HG03521 (cell line): ENCODE measurements around the gene LRIG3.

Experiments
- ATAC-seq: cut with Tn5 transposase; IDR thresholded peaks from one replicate; pipeline ENCODE4 v1.9.1; 2021; ENCODE audit warnings: mild to moderate bottlenecking, moderate library complexity; ENCODE audit not compliant: unreplicated experiment

LRIG3 gene

GRCh38 chr12:58931518-58931917 lies 11.2 kb upstream of the LRIG3 start:
- ATAC-seq = no peak

- ATAC-seq = no peak
These were observed 10.5 kb upstream of the LRIG3 start for GRCh38 chr12:58930770-58931324.

- no peak for ATAC-seq
These were observed 6.8 kb upstream of the LRIG3 start for GRCh38 chr12:58927120-58927519.

- no peak for ATAC-seq
These were observed 6.3 kb upstream of the LRIG3 start for GRCh38 chr12:58926586-58926985.

GRCh38 chr12:58925751-58926150 lies 5.4 kb upstream of the LRIG3 start:
- ATAC-seq = no peak

GRCh38 chr12:58925111-58925611 lies 4.9 kb upstream of the LRIG3 start:
- ATAC-seq = no peak

- no peak for ATAC-seq
These were observed 4.3 kb upstream of the LRIG3 start for GRCh38 chr12:58924652-58925051.

- no peak for ATAC-seq
These were observed 3.5 kb upstream of the LRIG3 start for GRCh38 chr12:58923781-58924180.

- ATAC-seq = no peak
These were observed 2.5 kb upstream of the LRIG3 start for GRCh38 chr12:58922849-58923248.

GRCh38 chr12:58920961-58921861 lies 907 bp upstream of the LRIG3 start:
- no peak for ATAC-seq

- ATAC-seq = no peak
These were observed 838 bp downstream of the LRIG3 start for GRCh38 chr12:58919231-58920101.

- ATAC-seq = no peak
These were observed 1.8 kb downstream of the LRIG3 start for GRCh38 chr12:58918469-58918844.

GRCh38 chr12:58917699-58918468 lies 2.4 kb downstream of the LRIG3 start:
- no peak for ATAC-seq

- no peak for ATAC-seq
These were observed 3.3 kb downstream of the LRIG3 start for GRCh38 chr12:58916921-58917511.

- ATAC-seq = no peak
These were observed 4.1 kb downstream of the LRIG3 start for GRCh38 chr12:58916161-58916621.

GRCh38 chr12:58915634-58916033 lies 4.7 kb downstream of the LRIG3 start:
- ATAC-seq = no peak

GRCh38 chr12:58915037-58915436 lies 5.3 kb downstream of the LRIG3 start:
- no peak for ATAC-seq

GRCh38 chr12:58914457-58914856 lies 5.8 kb downstream of the LRIG3 start:
- no peak for ATAC-seq

GRCh38 chr12:58907391-58907790 lies 12.9 kb downstream of the LRIG3 start:
- no peak for ATAC-seq

GRCh38 chr12:58906917-58907316 lies 13.4 kb downstream of the LRIG3 start:
- no peak for ATAC-seq
